GM10248 (cell line): Measurements from ENCODE around the gene TATDN2.

Experiments used
- CTCF ChIA-PET: fragments of 300-600 bp; sonication (Branson Sonifier 250); formaldehyde crosslinking; extraction: SDS; loops from one replicate; lab custom pipeline; 2021; ENCODE audit warnings: antibody characterized with exemption; lab: Yijun Ruan, JAX
- POLR2A ChIA-PET: fragments of 350-650 bp; sonication (Branson Sonifier 250); formaldehyde crosslinking; extraction: SDS; loops from one replicate; lab custom pipeline; 2020; ENCODE audit warnings: antibody characterized with exemption; lab: Yijun Ruan, JAX
- DNase-seq: peaks from one replicate; pipeline ENCODE4 v3.0.0; 2012; ENCODE audit errors: extremely low spot score
- TF ChIP-seq, protein P1 (sequence below): IDR thresholded peaks from 2 replicates; pipeline ENCODE4 v1.5.1; 2012; ENCODE audit warnings: mild to moderate bottlenecking, low read depth; ENCODE audit errors: extremely low read depth, missing control alignments, control extremely low read depth

The TATDN2 gene

DNA sequence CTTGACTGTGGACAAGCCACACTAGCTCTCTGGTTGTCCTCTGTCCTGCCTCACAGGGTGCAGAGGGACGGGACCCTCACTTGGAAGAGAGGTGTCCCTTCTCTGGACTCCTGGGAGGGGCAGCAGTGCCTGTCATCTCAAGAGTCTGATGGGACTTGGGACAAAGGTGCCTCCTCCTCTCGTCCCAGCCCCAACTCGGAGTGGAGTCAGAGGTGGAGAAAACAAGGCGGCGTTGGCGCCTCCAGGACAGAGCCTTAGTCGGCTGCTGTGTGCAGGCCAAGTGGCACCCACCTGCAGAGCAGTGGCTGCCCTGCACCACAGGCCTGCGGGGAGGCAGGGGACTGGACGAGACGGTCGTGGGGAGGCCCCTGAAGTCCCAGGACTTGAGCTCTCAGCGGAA lies 82.1 kb downstream of the TATDN2 start:
- CTCF ChIA-PET, result interaction anchor here (0.8 kb wide), 1 partner anchor 408 kb away, joined by 3 read pairs; no protein-coding TSS in a partner anchor
- no peak for DNase-seq
- TF ChIP-seq, protein P1, sequence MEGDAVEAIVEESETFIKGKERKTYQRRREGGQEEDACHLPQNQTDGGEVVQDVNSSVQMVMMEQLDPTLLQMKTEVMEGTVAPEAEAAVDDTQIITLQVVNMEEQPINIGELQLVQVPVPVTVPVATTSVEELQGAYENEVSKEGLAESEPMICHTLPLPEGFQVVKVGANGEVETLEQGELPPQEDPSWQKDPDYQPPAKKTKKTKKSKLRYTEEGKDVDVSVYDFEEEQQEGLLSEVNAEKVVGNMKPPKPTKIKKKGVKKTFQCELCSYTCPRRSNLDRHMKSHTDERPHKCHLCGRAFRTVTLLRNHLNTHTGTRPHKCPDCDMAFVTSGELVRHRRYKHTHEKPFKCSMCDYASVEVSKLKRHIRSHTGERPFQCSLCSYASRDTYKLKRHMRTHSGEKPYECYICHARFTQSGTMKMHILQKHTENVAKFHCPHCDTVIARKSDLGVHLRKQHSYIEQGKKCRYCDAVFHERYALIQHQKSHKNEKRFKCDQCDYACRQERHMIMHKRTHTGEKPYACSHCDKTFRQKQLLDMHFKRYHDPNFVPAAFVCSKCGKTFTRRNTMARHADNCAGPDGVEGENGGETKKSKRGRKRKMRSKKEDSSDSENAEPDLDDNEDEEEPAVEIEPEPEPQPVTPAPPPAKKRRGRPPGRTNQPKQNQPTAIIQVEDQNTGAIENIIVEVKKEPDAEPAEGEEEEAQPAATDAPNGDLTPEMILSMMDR, result no peak
- POLR2A ChIA-PET, result no interaction called here
